Measurements from ENCODE around the gene ZC3H8.

ZC3H8 gene

GRCh38 chr2:112201696-112202430 is 53.0 kb downstream of the ZC3H8 start:
- no peak for DNase-seq
- in situ Hi-C loops (cut with MboI; ENCODE audit: low pct_unique_long_range_greater_than_20kb, low sequenced_read_pairs): no loop called here

DNA sequence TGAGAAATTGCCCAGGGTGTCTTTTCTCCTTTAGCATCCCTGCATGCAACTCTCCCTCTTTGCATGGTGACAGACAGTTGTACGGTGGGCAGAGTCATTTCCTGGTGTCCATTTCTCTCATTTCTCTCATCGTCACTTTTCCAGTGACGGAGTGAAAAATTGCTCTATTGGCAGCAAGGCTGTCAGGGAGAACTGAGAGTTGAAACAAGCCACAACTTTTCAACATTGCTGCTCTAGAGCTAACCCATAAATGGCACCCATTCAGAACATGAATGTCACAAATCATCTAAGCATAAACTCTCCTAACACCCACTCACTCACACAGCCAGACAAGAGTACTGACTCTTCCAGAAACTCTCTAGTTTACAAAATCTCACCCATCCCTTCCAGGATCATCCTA is 55.7 kb downstream of the ZC3H8 start:
- in situ Hi-C loops (cut with MboI; ENCODE audit: low pct_unique_long_range_greater_than_20kb, low sequenced_read_pairs): no loop called here
- no peak for DNase-seq

DNA sequence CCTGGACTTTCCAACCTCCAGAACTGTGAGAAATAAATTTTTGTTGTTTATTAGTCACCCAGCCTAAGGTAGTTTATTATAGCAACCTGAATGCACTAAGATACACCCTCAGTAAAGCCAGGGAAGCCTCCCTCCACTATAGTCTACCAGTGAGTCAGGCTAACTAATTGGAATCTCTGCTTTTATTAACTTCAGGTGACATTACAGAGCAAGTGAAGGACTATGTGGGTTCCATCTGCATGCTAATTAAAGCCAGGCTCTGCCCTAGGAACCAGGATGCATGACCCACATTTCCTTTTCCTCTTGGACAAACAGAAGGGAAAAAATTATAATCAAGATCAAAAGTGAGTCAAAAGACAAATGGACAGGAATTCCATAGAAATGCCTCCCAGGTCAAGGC is 56.1 kb downstream of the ZC3H8 start:
- DNase-seq: no peak
- in situ Hi-C loops (cut with MboI; ENCODE audit: low pct_unique_long_range_greater_than_20kb, low sequenced_read_pairs): no loop called here

GRCh38 chr2:112197868-112198267 is 57.0 kb downstream of the ZC3H8 start:
- DNase-seq: no peak
- in situ Hi-C loops (cut with MboI; ENCODE audit: low pct_unique_long_range_greater_than_20kb, low sequenced_read_pairs): no loop called here

- DNase-seq: no peak
- in situ Hi-C loops (cut with MboI; ENCODE audit: low pct_unique_long_range_greater_than_20kb, low sequenced_read_pairs): no loop called here
These were observed 58.9 kb downstream of the ZC3H8 start for GRCh38 chr2:112195950-112196349.

DNA sequence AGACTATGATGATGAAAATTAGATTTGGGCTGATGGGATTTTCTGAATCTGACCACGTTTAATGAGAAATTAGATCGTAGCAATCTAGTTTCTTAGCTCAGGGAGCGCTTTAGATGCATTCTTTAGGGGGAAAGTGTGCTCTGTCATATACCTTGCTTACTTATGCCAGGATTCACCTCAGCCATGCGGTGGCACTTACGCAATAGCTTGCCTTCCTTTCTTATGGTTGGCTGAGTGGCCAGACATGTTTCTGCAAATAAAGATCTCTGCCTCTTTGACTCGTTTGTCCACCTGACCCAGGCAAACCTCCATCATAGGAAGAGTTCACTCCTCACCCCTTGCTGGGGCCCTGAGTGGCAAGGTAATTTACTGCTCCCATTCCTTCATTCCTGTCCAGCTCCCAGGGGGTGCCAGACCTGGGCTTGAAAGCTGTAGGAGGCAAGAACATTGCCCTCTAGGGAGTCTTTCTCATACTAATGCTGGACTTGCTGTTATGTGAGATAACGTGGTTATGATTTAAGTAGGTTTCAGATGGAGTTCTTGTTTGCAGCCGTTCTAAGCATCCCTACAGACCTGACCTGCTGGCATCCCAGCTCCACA is 59.6 kb downstream of the ZC3H8 start:
- in situ Hi-C loops (cut with MboI; ENCODE audit: low pct_unique_long_range_greater_than_20kb, low sequenced_read_pairs): no loop called here
- DNase-seq: peak; percentile 20

- in situ Hi-C loops (cut with MboI; ENCODE audit: low pct_unique_long_range_greater_than_20kb, low sequenced_read_pairs): no loop called here
- no peak for DNase-seq
These were observed 60.4 kb downstream of the ZC3H8 start for GRCh38 chr2:112194482-112194881.

- DNase-seq: no peak
- in situ Hi-C loops (cut with MboI; ENCODE audit: low pct_unique_long_range_greater_than_20kb, low sequenced_read_pairs): no loop called here
These were observed 60.8 kb downstream of the ZC3H8 start for GRCh38 chr2:112194028-112194427.

DNA sequence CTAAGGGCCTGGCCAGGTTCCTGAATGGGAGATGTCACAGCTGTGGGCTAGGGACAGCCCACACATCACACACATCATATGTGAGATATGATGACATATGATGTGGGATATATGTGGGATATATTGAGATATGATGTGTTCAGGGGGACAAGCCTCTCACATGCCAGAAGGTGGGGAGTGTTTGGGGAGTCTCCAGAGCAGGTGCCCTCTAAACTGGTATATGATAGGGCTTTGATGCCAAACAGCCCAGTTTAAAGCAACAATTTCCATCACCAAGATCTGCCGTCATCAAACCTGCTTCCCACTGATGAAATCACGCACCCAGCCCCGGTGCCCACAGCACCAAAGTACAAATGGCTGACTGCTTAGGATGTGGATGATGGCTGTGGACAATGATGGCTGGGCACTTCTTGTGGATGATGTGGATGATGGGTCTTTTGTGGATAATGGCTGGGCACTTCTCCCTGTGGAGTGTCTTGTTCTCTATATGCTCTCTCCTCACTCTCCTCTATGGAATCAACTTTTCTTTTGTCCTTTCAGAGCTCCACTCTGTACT is 65.8 kb downstream of the ZC3H8 start:
- in situ Hi-C loops (cut with MboI; ENCODE audit: low pct_unique_long_range_greater_than_20kb, low sequenced_read_pairs): no loop called here
- no peak for DNase-seq

DNA sequence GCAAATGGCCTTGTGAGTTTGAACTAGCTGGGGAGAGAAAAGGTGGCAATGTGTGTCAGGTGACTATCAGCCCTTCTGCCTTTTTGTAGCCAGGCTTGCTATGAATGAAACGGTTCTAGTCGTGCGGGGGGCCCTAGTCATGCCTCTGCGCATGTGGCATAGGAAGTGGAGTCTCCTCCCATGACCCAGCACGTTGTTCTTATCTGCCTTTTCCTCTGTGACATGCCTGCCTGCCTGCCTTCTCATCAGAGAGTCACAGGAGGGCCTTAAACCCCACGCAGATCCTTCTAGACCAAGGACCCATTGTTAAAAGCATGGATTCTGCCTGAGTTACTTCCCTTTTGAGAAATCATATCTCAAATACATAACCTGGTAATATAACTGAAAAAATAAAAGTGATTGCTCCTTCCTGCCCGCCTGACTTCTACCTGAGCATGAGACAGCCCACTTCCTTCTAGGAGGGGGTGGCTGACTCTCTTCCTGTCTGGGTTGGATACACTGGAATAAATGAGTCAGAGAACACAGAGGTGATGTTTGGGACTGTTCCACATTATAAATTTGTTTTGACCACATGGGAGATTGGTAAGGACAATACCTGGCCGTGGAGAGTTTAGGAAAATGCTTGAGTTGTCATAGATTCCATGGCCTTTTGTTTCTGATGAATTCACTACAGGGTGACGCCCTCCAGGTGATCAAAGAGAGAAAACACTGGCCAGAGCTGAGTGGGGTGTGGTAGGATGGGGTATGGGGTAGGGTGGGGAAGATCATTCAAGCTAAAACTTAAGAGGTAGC is 66.8 kb downstream of the ZC3H8 start:
- DNase-seq: peak; percentile 88

GRCh38 chr2:112187046-112187715 is 67.7 kb downstream of the ZC3H8 start:
- no peak for DNase-seq
- in situ Hi-C loops (cut with MboI; ENCODE audit: low pct_unique_long_range_greater_than_20kb, low sequenced_read_pairs): no loop called here

More for the DNA sequence above, 66.8 kb downstream of the ZC3H8 start:
- in situ Hi-C loops (cut with MboI; ENCODE audit: low pct_unique_long_range_greater_than_20kb, low sequenced_read_pairs): no loop called here

DNA sequence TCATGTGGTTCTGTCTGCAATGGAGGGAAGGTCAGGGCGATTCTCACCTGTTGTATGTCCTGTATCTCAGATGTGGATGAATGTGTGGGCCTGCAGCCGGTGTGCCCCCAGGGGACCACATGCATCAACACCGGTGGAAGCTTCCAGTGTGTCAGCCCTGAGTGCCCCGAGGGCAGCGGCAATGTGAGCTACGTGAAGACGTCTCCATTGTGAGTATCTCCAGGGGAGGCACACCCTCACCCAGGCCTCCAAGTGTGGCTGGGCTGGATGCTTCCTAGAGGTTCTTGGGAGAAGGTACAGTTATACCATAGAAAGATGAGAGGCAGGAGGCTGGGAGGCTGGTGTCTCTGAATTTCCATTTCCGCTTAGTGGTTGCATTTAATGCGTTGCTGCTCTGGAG is 69.7 kb downstream of the ZC3H8 start:
- no peak for DNase-seq
- in situ Hi-C loops (cut with MboI; ENCODE audit: low pct_unique_long_range_greater_than_20kb, low sequenced_read_pairs): no loop called here

- DNase-seq: no peak
- in situ Hi-C loops (cut with MboI; ENCODE audit: low pct_unique_long_range_greater_than_20kb, low sequenced_read_pairs): no loop called here
These were observed 70.7 kb downstream of the ZC3H8 start for GRCh38 chr2:112184121-112184520.

DNA sequence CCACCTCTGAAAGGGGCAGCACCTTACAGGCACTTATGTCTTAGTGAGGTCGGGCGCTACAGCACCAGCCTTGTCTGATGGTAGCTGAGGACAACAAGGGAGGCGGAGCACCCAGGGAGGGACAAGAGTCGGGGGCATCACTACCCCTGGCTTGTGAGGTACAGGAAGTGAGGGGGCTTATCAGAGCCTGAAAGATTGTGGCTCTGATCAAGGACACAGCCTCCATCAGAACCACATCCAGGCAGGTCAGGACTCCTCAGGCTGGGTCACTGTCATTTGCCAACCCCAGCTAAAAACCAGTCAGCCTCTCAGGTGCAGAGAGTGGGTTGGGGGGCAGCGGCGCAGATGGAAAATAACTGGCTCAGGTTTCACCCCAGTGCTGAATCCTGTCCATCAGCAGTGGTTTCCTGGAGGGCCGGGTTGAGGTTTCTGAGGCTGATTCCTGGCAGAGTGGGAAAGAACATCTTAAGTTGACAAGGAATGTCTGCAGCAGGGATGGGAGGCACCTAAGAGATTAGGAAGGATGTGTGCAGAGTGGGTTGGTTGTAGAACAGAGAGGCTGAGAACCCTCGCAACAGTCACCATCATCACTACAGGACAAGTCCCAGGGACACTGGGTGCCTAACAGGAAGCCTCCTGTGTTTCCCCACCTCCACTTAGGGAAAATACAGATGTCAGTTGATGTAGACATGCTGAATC is 71.4 kb downstream of the ZC3H8 start:
- in situ Hi-C loops (cut with MboI; ENCODE audit: low pct_unique_long_range_greater_than_20kb, low sequenced_read_pairs): no loop called here
- DNase-seq: peak; percentile 16

DNA sequence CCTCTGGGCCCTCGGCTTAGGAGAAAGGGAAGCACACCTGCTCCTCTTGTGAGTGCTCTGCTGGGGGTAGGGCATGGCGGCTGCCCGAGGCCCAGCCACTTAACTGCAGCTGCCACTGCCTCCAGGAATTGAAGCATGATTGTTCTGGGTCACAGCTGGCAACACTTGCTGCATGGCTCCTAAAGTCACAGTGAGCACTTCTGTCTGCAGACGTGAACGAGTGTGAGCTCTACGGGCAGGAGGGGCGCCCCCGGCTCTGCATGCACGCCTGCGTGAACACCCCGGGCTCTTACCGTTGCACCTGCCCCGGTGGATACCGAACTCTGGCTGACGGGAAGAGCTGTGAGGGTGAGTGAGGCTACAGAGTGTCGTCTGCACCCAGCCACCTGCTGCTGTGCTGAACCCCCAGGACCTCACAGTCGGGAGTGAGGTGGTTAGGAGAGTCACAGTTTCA is 72.2 kb downstream of the ZC3H8 start:
- in situ Hi-C loops (cut with MboI; ENCODE audit: low pct_unique_long_range_greater_than_20kb, low sequenced_read_pairs): no loop called here
- no peak for DNase-seq

DNA sequence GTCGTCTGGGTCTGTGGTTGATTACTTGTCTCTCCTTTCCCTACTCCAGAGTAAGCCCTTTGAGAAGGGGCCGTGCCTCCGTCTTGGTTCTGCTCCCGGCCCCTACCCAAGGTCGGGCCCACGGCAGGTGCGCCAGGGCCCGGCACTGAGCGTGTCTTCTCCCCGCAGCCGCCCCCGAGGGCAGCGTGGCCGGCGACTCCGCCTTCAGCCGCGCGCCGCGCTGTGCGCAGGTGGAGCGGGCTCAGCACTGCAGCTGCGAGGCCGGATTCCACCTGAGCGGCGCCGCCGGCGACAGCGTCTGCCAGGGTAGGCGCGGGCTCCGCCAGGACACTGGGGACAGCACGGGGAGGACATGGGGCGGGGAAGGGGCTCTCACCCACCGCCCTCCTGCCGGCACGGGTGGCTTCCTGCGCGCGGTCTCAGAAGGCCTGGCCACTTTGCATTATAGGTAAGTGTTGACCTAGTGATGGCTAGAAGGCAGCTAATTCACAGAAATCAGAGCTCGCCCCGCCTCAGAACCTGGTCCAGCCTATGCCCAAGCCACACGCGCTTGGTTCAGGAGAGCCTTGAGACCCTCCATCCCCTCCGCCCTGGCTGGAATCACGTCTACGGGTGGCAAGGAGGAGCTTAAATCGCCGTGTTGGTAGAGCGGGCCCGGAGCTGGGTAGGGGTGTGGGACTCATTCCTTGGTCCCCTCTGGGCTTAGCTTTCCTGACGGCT is 73.1 kb downstream of the ZC3H8 start:
- DNase-seq: no peak
- in situ Hi-C loops (cut with MboI; ENCODE audit: low pct_unique_long_range_greater_than_20kb, low sequenced_read_pairs): no loop called here

GRCh38 chr2:112175958-112176573 is 78.8 kb downstream of the ZC3H8 start:
- in situ Hi-C loops (cut with MboI; ENCODE audit: low pct_unique_long_range_greater_than_20kb, low sequenced_read_pairs): no loop called here
- DNase-seq: no peak

DNA sequence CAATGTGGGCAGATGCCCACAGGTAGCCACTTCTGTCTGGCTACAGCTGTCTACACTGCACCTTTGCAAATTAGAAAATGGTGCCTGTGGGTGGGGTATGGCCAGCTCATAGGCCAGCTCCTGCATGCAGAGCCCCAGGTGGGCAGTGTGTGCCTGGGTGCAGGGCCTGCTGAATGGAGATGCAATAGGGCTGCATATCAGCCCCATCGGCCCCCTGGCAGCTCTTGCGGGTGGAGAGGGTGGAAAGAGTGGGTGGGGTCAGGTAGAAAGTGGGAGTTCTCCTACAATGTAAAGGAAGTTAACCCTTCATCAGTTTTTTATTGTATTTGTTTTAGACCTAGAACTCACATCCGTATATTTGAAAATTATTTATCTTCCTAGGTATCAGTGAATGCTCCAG is 79.5 kb downstream of the ZC3H8 start:
- in situ Hi-C loops (cut with MboI; ENCODE audit: low pct_unique_long_range_greater_than_20kb, low sequenced_read_pairs): no loop called here
- DNase-seq: no peak

Measured in KBM-7 (cell line).